Stimulated activated naive CD4-positive, alpha-beta T cell (primary cell): ENCODE measurements around the gene MKI67.

Experiments used
- DNase-seq, 6 experiments: peaks; one replicate each; lab custom pipeline; 2025; lab: John Stamatoyannopoulos, UW

MKI67 gene

GRCh38 chr10:128050121-128050516, 76.1 kb downstream of the MKI67 start:
- no peak for DNase-seq

GRCh38 chr10:128049226-128050120, 76.8 kb downstream of the MKI67 start:
- no peak for DNase-seq

- no peak for DNase-seq
Observed at GRCh38 chr10:128048819-128049210, 77.4 kb downstream of the MKI67 start.

- peak in 3 of 6 experiments; percentile 33 to 53 (median 48) for DNase-seq
Observed at GRCh38 chr10:128047991-128048818, 78.0 kb downstream of the MKI67 start.

GRCh38 chr10:128047351-128047750, 78.9 kb downstream of the MKI67 start:
- peak; percentile 65 to 79 (median 74) for DNase-seq

GRCh38 chr10:128046953-128047290, 79.3 kb downstream of the MKI67 start:
- no peak for DNase-seq
